Fibroblast of lung (primary cell): ENCODE measurements around the gene SLC34A1.

Experiments
- CTCF ChIP-seq, 2 donors: IDR thresholded peaks in 1 of 2; conservative IDR thresholded peaks in 1 of 2; 1 replicate in 1 of 2; 2 replicates in 1 of 2; pipeline ENCODE4 v1.5.1; 2011 to 2012; ENCODE audit warnings: low read length in 2 of 2, control low read depth in 1 of 2, inconsistent platforms in 1 of 2, low read depth in 1 of 2, mild to moderate bottlenecking in 1 of 2
- EZH2 ChIP-seq: IDR thresholded peaks from 2 replicates; pipeline ENCODE4 v1.5.1; 2012; ENCODE audit warnings: low read length, control low read depth, mild to moderate bottlenecking; ENCODE audit errors: missing control alignments

DNA sequence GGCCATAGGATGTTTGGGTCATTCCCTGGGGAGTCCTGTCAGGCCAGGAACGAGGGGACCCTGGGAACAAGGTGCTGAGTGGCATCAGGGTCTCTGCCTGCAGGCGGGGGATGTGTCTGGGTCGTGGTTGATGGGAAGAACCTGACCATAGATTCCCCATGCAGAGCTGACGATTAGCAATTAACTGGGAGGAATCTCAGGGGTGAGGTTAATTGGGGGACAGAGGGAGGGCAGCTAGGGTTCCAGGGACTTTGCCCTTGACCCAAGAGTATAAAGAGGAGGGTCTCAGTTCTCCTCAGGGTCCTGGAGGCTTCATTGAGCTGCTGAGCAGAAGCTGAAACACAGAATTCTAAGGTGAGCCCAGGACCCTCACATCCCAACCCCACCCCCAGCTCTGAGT is at the start of gene SLC34A1:
- no peak for TF ChIP-seq CTCF (conservative IDR thresholded peaks at IDR 0.05 in 1 of 2, IDR thresholded peaks at IDR 0.05 in 1 of 2; ENCODE audit: low read depth in 1 of 2, low read length in 2 of 2)
- TF ChIP-seq EZH2: no peak
